ENCODE results near the gene FLNA.

FLNA gene

DNA sequence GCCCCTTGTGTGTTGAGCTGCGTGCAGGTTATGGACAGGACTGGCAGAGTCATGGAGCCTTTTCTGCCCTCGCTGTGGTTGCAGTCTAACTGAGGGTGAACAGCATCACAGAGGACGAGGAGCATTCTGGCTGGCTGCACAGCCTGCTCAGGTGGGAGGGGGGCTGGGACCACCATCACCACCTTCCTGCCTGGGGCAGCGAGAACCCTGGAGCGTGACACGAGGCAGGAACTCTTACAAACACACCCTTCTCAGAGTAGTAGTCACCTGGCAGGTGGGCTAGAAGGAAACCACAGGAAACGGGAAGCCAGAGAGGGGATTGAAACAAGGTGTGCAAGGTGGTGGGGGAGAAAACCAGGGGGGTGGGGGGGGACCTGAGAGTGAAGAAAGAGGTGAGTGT lies 53.3 kb downstream of the FLNA start:
- no peak overlapping the region for H3K4me3 ChIP-seq (ENCODE audit: low read depth, low read length)
- TF ChIP-seq MYC (IDR thresholded peaks at IDR 0.05; ENCODE audit: low read depth, low read length), result no peak
- TF ChIP-seq MAX (IDR thresholded peaks at IDR 0.05; ENCODE audit: low read depth, low read length), result no peak
- TF ChIP-seq, protein P1, sequence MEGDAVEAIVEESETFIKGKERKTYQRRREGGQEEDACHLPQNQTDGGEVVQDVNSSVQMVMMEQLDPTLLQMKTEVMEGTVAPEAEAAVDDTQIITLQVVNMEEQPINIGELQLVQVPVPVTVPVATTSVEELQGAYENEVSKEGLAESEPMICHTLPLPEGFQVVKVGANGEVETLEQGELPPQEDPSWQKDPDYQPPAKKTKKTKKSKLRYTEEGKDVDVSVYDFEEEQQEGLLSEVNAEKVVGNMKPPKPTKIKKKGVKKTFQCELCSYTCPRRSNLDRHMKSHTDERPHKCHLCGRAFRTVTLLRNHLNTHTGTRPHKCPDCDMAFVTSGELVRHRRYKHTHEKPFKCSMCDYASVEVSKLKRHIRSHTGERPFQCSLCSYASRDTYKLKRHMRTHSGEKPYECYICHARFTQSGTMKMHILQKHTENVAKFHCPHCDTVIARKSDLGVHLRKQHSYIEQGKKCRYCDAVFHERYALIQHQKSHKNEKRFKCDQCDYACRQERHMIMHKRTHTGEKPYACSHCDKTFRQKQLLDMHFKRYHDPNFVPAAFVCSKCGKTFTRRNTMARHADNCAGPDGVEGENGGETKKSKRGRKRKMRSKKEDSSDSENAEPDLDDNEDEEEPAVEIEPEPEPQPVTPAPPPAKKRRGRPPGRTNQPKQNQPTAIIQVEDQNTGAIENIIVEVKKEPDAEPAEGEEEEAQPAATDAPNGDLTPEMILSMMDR (IDR thresholded peaks at IDR 0.05; ENCODE audit: low read depth, low read length), result no peak
- no peak for DNase-seq (ENCODE audit: low read depth)

DNA sequence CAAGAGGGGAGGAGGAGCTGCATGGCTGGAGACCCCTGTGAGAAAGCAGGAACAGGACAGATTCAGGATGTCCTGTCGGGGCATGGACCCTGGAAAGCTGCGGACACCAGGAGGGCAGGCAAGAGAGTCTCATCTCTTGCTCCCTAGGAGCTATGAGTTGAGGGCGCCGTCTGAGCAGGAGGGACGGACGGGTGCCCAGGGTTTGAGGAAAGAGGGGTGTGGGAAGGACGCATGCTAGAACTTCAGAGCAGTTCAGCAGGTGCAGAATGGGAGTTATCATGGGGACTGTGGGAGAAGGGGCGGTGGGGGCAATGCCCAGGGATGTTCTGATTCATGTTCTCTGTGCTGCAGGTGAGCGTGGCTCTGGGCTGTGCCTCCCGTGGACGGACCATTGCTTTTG lies 54.0 kb downstream of the FLNA start:
- H3K4me3 ChIP-seq (ENCODE audit: low read depth, low read length), result no peak overlapping the region
- no peak for DNase-seq (ENCODE audit: low read depth)
- TF ChIP-seq MAX (IDR thresholded peaks at IDR 0.05; ENCODE audit: low read depth, low read length) (no peak), MYC (IDR thresholded peaks at IDR 0.05; ENCODE audit: low read depth, low read length) (no peak), POLR2A (IDR thresholded peaks at IDR 0.05; ENCODE audit: extremely low read depth, insufficient read length) (no peak)
- TF ChIP-seq, protein P1 (IDR thresholded peaks at IDR 0.05; ENCODE audit: low read depth, low read length), result no peak

- no peak overlapping the region for H3K4me3 ChIP-seq (ENCODE audit: low read depth, low read length)
- DNase-seq (ENCODE audit: low read depth), result no peak
- TF ChIP-seq, protein P1 (IDR thresholded peaks at IDR 0.05; ENCODE audit: low read depth, low read length), result peak; percentile 37
- TF ChIP-seq POLR2A (IDR thresholded peaks at IDR 0.05; ENCODE audit: extremely low read depth, insufficient read length) (no peak), MAX (IDR thresholded peaks at IDR 0.05; ENCODE audit: low read depth, low read length) (no peak)
These were observed 56.9 kb downstream of the FLNA start for GRCh38 chrX:154317391-154317995.

GRCh38 chrX:154315416-154315815 lies 59.0 kb downstream of the FLNA start:
- H3K4me3 ChIP-seq (ENCODE audit: low read depth, low read length), result no peak overlapping the region
- TF ChIP-seq, protein P1 (IDR thresholded peaks at IDR 0.05; ENCODE audit: low read depth, low read length), result no peak
- TF ChIP-seq MYC (IDR thresholded peaks at IDR 0.05; ENCODE audit: low read depth, low read length), result no peak
- no peak for TF ChIP-seq POLR2A (IDR thresholded peaks at IDR 0.05; ENCODE audit: extremely low read depth, insufficient read length)
- no peak for DNase-seq (ENCODE audit: low read depth)

GRCh38 chrX:154313147-154313546 lies 61.3 kb downstream of the FLNA start:
- TF ChIP-seq POLR2A (IDR thresholded peaks at IDR 0.05; ENCODE audit: extremely low read depth, insufficient read length), result no peak
- TF ChIP-seq, protein P1 (IDR thresholded peaks at IDR 0.05; ENCODE audit: low read depth, low read length), result no peak
- no peak for TF ChIP-seq MAX (IDR thresholded peaks at IDR 0.05; ENCODE audit: low read depth, low read length)
- TF ChIP-seq MYC (IDR thresholded peaks at IDR 0.05; ENCODE audit: low read depth, low read length), result no peak
- no peak overlapping the region for H3K4me3 ChIP-seq (ENCODE audit: low read depth, low read length)
- DNase-seq (ENCODE audit: low read depth), result no peak

- no peak overlapping the region for H3K4me3 ChIP-seq (ENCODE audit: low read depth, low read length)
- TF ChIP-seq, protein P1 (IDR thresholded peaks at IDR 0.05; ENCODE audit: low read depth, low read length), result no peak
- TF ChIP-seq POLR2A (IDR thresholded peaks at IDR 0.05; ENCODE audit: extremely low read depth, insufficient read length) (no peak), MYC (IDR thresholded peaks at IDR 0.05; ENCODE audit: low read depth, low read length) (no peak), MAX (IDR thresholded peaks at IDR 0.05; ENCODE audit: low read depth, low read length) (no peak)
- no peak for DNase-seq (ENCODE audit: low read depth)
These were observed 62.3 kb downstream of the FLNA start for GRCh38 chrX:154312116-154312515.
